ENCODE measurements around the gene GAS2L1.

DNA sequence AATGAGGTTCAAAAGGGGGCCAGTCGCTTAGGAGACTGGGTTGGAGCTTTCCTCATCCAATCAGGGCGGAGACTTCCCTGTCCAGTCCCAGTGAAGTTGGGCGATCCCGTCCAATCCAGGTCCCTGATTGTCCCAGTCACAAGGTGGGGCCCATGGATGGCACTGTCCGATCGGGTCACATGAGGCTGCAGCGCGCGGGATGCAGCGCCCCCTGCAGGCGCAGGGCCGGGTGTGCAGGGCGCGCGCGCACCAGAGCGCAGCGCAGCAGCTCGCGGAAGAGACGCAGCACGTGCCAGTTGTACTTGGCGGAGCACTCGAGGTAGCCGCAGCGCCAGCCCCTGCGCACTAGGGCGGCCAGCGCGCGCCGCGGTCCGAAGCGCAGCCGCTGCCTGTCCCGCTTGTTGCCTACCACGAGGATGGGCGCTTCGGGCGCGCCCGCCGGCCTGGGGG lies 6.7 kb downstream of the GAS2L1 start:
- no peak for TF ChIP-seq EZH2 (IDR thresholded peaks at IDR 0.05; ENCODE audit: low read length)
- TF ChIP-seq, protein P1, sequence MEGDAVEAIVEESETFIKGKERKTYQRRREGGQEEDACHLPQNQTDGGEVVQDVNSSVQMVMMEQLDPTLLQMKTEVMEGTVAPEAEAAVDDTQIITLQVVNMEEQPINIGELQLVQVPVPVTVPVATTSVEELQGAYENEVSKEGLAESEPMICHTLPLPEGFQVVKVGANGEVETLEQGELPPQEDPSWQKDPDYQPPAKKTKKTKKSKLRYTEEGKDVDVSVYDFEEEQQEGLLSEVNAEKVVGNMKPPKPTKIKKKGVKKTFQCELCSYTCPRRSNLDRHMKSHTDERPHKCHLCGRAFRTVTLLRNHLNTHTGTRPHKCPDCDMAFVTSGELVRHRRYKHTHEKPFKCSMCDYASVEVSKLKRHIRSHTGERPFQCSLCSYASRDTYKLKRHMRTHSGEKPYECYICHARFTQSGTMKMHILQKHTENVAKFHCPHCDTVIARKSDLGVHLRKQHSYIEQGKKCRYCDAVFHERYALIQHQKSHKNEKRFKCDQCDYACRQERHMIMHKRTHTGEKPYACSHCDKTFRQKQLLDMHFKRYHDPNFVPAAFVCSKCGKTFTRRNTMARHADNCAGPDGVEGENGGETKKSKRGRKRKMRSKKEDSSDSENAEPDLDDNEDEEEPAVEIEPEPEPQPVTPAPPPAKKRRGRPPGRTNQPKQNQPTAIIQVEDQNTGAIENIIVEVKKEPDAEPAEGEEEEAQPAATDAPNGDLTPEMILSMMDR (optimal IDR thresholded peaks at IDR 0.05 in 1 of 3, IDR thresholded peaks at IDR 0.05 in 1 of 3, conservative IDR thresholded peaks at IDR 0.05 in 1 of 3; ENCODE audit: extremely low read depth in 1 of 3, insufficient read depth in 2 of 3, low read length in 3 of 3) = peak; percentile 69 to 83 (median 77)
